ENCODE measurements around the gene ZNF654.

Gene ZNF654

GRCh38 chr3:88191872-88192409, 132.9 kb downstream of the ZNF654 start:
- DNase-seq (ENCODE audit: extremely low read depth in 1 of 2, low read depth in 1 of 2), result no peak

GRCh38 chr3:88192631-88193030, 133.6 kb downstream of the ZNF654 start:
- no peak for DNase-seq (ENCODE audit: extremely low read depth in 1 of 2, low read depth in 1 of 2)

Data from stimulated activated CD8-positive, alpha-beta memory T cell treated with anti-CD3 and anti-CD28 coated beads, Interleukin-7, amount 100 ng/mL, for 48 hours (primary cell).